Measurements from ENCODE around the gene TUT7.
"Not testable (repeated sequence)": the region's sequence is repeated elsewhere in the genome, so short reads cannot be mapped to it uniquely, and the experiment has no call there.

The TUT7 gene

DNA sequence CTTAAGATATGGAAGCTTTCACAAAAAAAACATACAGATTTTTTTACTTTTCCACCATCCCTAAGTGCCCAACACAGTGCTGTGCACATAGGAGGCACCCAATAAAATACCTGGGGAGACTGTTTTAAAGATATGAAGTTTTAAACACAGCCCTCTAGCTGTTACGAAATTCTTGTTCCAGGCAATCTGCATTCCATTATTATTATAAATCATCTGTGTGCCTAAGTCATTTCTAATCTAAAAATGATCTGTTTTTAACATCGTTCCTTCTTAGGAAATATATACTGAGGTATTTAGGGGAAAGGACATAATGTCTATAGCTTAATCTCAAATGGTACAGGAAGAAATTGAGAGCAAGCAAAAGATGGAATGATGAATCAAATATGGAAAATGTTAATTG, 39.1 kb downstream of the TUT7 start:
- POLR2A ChIA-PET, result no interaction called here
- no peaks in the 10 kb centered on the region for H3K9me3 ChIP-seq (ENCODE audit: control insufficient read depth, insufficient read depth, low read depth, low read length)
- CTCF ChIA-PET, result interaction anchor here (0.6 kb wide), 1 partner anchor 100 kb away, joined by 3 read pairs; no protein-coding TSS in a partner anchor
- no peaks in the 10 kb centered on the region for H3K4me1 ChIP-seq (ENCODE audit: control insufficient read depth, insufficient read depth, low read length)
- H3K4me3 ChIP-seq (ENCODE audit: low read depth, low read length), result no peak overlapping the region
- no peak overlapping the region for H3K27ac ChIP-seq (ENCODE audit: extremely low read depth, low read depth, low read length)
- H3K36me3 ChIP-seq (ENCODE audit: control insufficient read depth in 2 of 2, insufficient read depth in 1 of 2, low read length in 2 of 2), result peaks cover 8 to 78% of the 10 kb centered on the region in 2 experiments; a peak in 2 of 3 replicates
- no peak for TF ChIP-seq BCL11B (tag by site-specific recombination; IDR thresholded peaks at IDR 0.05; ENCODE audit: low read depth)
- TF ChIP-seq ZNF280C (tag by site-specific recombination; IDR thresholded peaks at IDR 0.05), result no peak
- TF ChIP-seq ZFP41 (tag by site-specific recombination; IDR thresholded peaks at IDR 0.05; ENCODE audit: borderline replicate concordance), result no peak
- no peak for TF ChIP-seq ZNF600 (tag by site-specific recombination; IDR thresholded peaks at IDR 0.05)
- TF ChIP-seq ZNF660 (tag by site-specific recombination; IDR thresholded peaks at IDR 0.05), result no peak
- TF ChIP-seq ZBTB21 (tag by site-specific recombination; IDR thresholded peaks at IDR 0.05), result no peak
- no peak for TF ChIP-seq HOXA7 (CRISPR knock-in tag; IDR thresholded peaks at IDR 0.05; ENCODE audit: borderline replicate concordance)
- no peak for TF ChIP-seq ZNF274 (IDR thresholded peaks at IDR 0.05; ENCODE audit: low read length)
- TF ChIP-seq ZNF274 (tag by site-specific recombination; IDR thresholded peaks at IDR 0.05; ENCODE audit: borderline replicate concordance), result no peak
- TF ChIP-seq SP3 (tag by site-specific recombination; IDR thresholded peaks at IDR 0.05), result no peak

DNA sequence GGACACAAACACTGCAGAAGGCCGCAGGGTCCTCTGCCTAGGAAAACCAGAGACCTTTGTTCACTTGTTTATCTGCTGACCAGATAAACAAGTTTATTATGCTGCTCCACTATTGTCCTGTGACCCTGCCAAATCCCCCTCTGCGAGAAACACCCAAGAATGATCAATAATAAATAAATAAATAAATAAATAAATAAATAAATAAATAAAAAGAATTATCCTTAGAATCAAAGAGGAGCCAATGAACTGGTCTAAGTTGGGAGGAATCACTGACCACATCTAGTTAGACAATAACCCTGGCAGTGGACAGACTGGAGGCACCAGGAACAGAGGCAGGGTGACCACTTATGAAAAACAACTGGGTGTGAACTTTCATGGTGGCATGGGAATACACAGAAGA, 41.3 kb downstream of the TUT7 start:
- H3K9me3 ChIP-seq (ENCODE audit: control insufficient read depth, insufficient read depth, low read depth, low read length); H3K27ac ChIP-seq (ENCODE audit: extremely low read depth, low read depth, low read length); POLR2A ChIA-PET; H3K4me3 ChIP-seq (ENCODE audit: low read depth, low read length); H3K4me1 ChIP-seq (ENCODE audit: control insufficient read depth, insufficient read depth, low read length): not testable (repeated sequence)
- CTCF ChIA-PET, result interaction anchor here (0.7 kb wide), 1 partner anchor 111 kb away, joined by 3 read pairs; no protein-coding TSS in a partner anchor
- H3K36me3 ChIP-seq (ENCODE audit: control insufficient read depth in 2 of 2, insufficient read depth in 1 of 2, low read length in 2 of 2), result peaks cover 0 to 77% of the 10 kb centered on the region in 2 experiments; a peak in 2 of 3 replicates
- TF ChIP-seq ZNF433 (tag by site-specific recombination; IDR thresholded peaks at IDR 0.05; ENCODE audit: low read depth), result peak; percentile 51; the same call in 1 of the 2 replicates
- TF ChIP-seq ZNF354C (tag by site-specific recombination; IDR thresholded peaks at IDR 0.05; ENCODE audit: borderline replicate concordance, low read depth), result 0 out of 2 replicates have a peak, but pooled peaks have one; percentile 11
- peak; percentile 64 for TF ChIP-seq ZNF555 (tag by site-specific recombination; conservative IDR thresholded peaks at IDR 0.05)
- TF ChIP-seq ZNF202 (tag by site-specific recombination; IDR thresholded peaks at IDR 0.05; ENCODE audit: borderline replicate concordance), result peak; percentile 68; the same call in 1 of the 2 replicates
- peak; percentile 76 for TF ChIP-seq ZNF510 (tag by site-specific recombination; IDR thresholded peaks at IDR 0.05; ENCODE audit: insufficient replicate concordance)
- TF ChIP-seq ZNF560 (tag by site-specific recombination; IDR thresholded peaks at IDR 0.05; ENCODE audit: borderline replicate concordance), result peak; percentile 42; the same call in 1 of the 2 replicates
- TF ChIP-seq ZNF140 (tag by site-specific recombination; IDR thresholded peaks at IDR 0.05), result peak; percentile 74; the same call in 1 of the 2 replicates
- peak; percentile 86 for TF ChIP-seq ZNF518A (tag by site-specific recombination; conservative IDR thresholded peaks at IDR 0.05; ENCODE audit: low read depth)
- peak; percentile 55 for TF ChIP-seq ZBTB8A (tag by site-specific recombination; IDR thresholded peaks at IDR 0.05)
- peak; percentile 65 for TF ChIP-seq ZNF623 (tag by site-specific recombination; IDR thresholded peaks at IDR 0.05)
- TF ChIP-seq ZNF426 (tag by site-specific recombination; IDR thresholded peaks at IDR 0.05), result peak; percentile 79
- TF ChIP-seq ZNF138 (tag by site-specific recombination; IDR thresholded peaks at IDR 0.05; ENCODE audit: borderline replicate concordance), result 0 out of 2 replicates have a peak, but pooled peaks have one; percentile 60
- TF ChIP-seq ZBTB11 (tag by site-specific recombination; conservative IDR thresholded peaks at IDR 0.05; ENCODE audit: low read depth), result peak; percentile 74
- TF ChIP-seq ZNF654 (tag by site-specific recombination; IDR thresholded peaks at IDR 0.05; ENCODE audit: low read depth), result peak; percentile 14; the same call in 1 of the 2 replicates
- peak; percentile 86; the same call in 1 of the 2 replicates for TF ChIP-seq ZNF394 (tag by site-specific recombination; IDR thresholded peaks at IDR 0.05; ENCODE audit: borderline replicate concordance)
